22Rv1 (cell line): ENCODE data around the gene CCDC60.

Experiments
- H3K27ac ChIP-seq: fragments of 450-650 bp; 2 replicates; pipeline ENCODE4 v1.5.1; 2017
- CTCF ChIP-seq: fragments of 450-650 bp; IDR thresholded peaks from 2 replicates; pipeline ENCODE4 v1.5.1; 2017; ENCODE audit warnings: mild to moderate bottlenecking
- ZFX ChIP-seq: fragments of 450-650 bp; IDR thresholded peaks from 2 replicates; pipeline ENCODE4 v1.6.1; 2017; ENCODE audit warnings: antibody characterized with exemption, borderline replicate concordance

Gene CCDC60

DNA sequence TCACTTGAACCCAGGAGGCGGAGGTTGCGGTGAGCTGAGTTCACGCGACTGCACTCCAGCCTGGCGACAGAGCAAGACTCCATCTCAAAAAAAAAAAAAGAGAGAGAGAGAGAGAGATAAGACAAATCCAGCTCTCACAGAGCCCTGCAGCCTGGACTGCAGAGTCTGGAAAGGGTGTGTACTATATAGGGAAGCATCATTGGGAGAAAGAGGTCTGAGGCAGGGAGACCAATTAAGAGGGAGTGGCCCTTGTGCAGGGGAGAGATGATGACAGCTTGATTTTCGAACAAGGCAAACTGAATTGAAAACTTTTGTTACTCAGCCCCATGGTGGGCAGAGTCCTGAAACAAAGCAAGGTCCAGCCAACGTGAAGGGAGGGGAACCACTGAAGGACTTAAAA, 116.2 kb downstream of the CCDC60 start:
- TF ChIP-seq ZFX (no peak), CTCF (no peak)
- H3K27ac ChIP-seq, result no peak overlapping the region

GRCh38 chr12:119456824-119457223, 122.3 kb downstream of the CCDC60 start:
- no peak for TF ChIP-seq ZFX
- no peak for TF ChIP-seq CTCF
- H3K27ac ChIP-seq, result no peak overlapping the region

DNA sequence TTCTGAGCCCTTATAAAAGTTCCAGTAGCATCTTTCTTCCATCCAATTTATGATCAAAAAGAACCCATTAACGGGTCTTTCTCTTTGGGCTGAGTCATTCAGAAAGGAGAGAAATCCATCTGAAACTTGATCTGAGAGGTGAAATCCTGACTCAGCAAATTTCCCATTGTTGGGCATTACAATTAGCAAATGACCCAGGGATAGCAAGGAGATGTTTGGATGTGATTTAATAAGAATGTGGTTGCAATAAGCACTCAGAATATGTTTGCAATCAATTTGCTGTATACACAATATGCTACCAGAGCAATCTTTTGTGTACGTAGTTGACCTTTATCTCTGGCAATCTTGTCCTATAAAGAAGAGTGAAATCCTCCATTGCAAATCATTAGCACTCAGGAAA, 122.7 kb downstream of the CCDC60 start:
- no peak overlapping the region for H3K27ac ChIP-seq
- TF ChIP-seq CTCF, result no peak
- TF ChIP-seq ZFX, result no peak

DNA sequence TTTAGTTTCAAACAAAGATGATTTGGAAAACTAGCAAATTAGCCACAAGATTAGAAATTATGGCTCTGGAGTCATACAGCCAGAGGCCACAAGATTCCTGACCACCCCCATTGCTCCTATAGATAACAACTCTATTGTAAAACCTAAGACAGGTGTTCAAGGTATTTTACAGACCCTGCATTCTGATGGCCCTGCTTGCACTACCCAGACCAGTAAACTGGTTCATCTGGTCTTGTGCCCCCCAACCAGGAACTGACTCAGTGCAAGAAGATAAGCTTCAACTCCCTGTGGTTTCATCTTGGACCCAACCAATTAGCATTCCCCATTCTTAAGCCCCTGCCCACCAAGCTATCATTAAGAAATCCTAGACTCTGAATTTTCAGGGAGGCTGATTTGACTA, 125.0 kb downstream of the CCDC60 start:
- TF ChIP-seq CTCF (no peak), ZFX (no peak)
- H3K27ac ChIP-seq, result no peak overlapping the region

- TF ChIP-seq ZFX (no peak), CTCF (no peak)
- no peak overlapping the region for H3K27ac ChIP-seq
These were observed 126.3 kb downstream of the CCDC60 start for GRCh38 chr12:119460876-119461275.

- TF ChIP-seq ZFX (no peak), CTCF (no peak)
- H3K27ac ChIP-seq, result no peak overlapping the region
These were observed 127.2 kb downstream of the CCDC60 start for GRCh38 chr12:119461636-119462214.

DNA sequence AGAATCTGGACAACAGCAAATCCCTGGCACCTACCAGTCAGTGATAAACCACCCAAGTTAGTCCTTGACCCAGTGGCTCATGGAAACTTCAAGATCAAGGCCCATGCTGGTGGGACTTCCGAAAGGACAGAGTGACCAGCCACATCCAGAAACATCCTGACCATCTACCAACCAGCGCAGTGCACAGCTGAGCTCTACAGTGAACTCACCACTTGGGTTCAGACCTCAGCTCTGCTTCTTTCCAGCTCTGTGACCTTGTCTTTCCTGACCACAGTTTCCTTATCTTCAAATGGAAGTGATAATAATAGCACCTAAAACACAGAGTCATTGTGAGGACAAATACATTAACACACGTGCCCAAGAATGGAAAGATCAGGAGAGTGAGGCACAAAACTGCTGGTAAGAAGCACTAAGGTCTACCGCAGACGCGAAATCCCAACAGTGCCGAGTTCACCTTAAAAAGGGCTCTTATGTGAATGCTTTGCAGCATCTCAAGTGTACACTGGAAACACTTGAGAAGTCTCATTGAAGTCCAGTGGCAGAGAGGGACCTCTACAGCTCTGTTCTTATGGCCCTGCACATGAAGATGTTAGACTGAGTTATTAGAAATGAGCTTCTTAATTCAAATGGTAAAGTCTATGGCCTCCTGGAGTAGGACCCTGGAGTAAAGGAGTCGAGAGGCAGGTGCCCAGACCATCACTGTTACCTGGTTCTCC, 128.8 kb downstream of the CCDC60 start:
- TF ChIP-seq CTCF (no peak), ZFX (no peak)
- no peak overlapping the region for H3K27ac ChIP-seq
